SU-DHL-6 (cell line): ENCODE measurements around the gene SLC35F1.

ENCODE experiments used
- CTCF ChIP-seq: fragments of 200-600 bp; sonication (generic); IDR thresholded peaks from one replicate; pipeline ENCODE4 v1.5.1; 2017; ENCODE audit warnings: antibody characterized with exemption, mild to moderate bottlenecking, low read length, moderate library complexity; ENCODE audit not compliant: insufficient read depth, poor library complexity, severe bottlenecking
- EZH2phosphoT487 ChIP-seq: fragments of 200-600 bp; sonication (generic), shearing (Covaris generic); conservative IDR thresholded peaks from 2 replicates; pipeline ENCODE4 v1.6.1; 2018; ENCODE audit warnings: mild to moderate bottlenecking, antibody characterized with exemption, low read length, moderate library complexity, mixed read lengths

- TF ChIP-seq CTCF (no peak), EZH2phosphoT487 (no peak)
Measured at GRCh38 chr6:117958536-117958935, 51.5 kb downstream of the SLC35F1 start.
